NCI-H460 (cell line): Measurements from ENCODE around the gene CDH13. TPM values are rescaled to one million over a fixed set of nuclear protein-coding genes. Genes with fewer than 3 reads are reported as not detected.

ENCODE experiments used
- DNase-seq: peaks from one replicate; pipeline ENCODE4 v3.0.0-alpha.2; 2016; ENCODE audit warnings: low read depth; ENCODE audit errors: extremely low read depth
- total RNA-seq: library from RNA; depleted of rRNA; stranded (reverse); fragments of >200 nt; shearing (Covaris generic); gene quantifications from 2 replicates; pipeline ENCODE4 v1.2.3, GENCODE V29; 2014

The CDH13 gene
- total RNA-seq, 1 experiment from 2014 or later, result 123 TPM

GRCh38 chr16:83075956-83076355 lies 449.2 kb downstream of the CDH13 start:
- DNase-seq, result no peak

GRCh38 chr16:83083361-83083760 lies 456.6 kb downstream of the CDH13 start:
- no peak for DNase-seq

- no peak for DNase-seq
These were observed 458.9 kb downstream of the CDH13 start for GRCh38 chr16:83085660-83086059.

GRCh38 chr16:83095941-83096692 lies 469.3 kb downstream of the CDH13 start:
- no peak for DNase-seq

- no peak for DNase-seq
These were observed 471.8 kb downstream of the CDH13 start for GRCh38 chr16:83098536-83098935.

DNA sequence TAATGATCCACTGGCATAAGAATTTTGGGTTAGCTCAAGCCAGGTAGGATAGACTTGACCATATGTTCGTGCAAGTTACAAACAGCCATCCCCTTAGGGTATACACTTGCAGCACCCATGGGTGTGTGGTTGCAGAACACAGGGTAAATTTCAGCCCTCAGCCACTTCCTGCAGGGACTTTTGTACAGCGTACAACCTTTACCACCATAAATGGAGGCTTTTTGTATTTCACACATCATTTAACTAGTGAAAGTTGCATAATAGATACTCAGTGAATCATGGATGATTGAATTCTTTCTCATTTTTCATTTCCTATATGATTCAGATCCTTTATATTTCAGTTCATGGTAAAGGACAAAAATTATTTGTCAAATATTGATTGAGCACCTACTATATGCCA lies 473.9 kb downstream of the CDH13 start:
- DNase-seq, result no peak

GRCh38 chr16:83102336-83102735 lies 475.6 kb downstream of the CDH13 start:
- DNase-seq, result no peak

DNA sequence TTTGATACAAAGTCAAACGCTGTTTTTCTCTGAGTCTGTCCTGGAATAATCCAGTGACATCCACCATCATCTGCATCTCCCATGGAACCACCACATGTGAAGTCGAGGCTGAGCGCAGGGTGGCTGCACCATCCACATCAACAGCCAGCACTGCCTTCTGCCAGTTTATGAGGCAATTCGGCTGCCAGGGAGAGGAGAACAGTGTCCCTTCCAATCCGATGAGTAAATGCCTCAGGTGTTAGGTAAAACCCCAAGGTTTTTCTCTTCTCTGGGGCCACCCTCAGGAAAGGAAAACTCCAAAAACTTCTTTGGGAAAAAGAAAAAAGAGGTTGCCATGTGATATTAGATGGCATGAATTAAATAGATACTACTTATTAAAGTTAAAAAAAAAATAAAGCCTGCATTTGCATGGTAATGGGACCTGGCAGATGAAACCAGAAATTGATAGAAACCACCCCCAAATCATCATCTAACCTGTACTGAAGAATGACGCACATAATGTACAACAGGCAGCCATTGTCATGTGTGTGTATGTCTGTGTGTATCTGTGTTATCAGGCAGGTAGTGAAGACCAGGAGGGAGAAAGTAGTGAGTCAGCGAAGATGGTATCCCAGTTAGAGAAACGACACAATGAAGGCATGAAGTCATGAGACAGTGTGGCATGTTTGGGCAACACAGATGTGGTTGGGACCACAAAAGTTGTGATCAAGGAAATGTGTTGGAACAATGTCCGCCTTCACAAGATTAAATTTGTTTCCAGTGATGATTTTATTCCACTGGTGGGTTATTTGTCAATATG lies 478.7 kb downstream of the CDH13 start:
- DNase-seq, result no peak

GRCh38 chr16:83109490-83110125 lies 482.8 kb downstream of the CDH13 start:
- no peak for DNase-seq

- DNase-seq, result no peak
These were observed 483.5 kb downstream of the CDH13 start for GRCh38 chr16:83110269-83110668.

DNA sequence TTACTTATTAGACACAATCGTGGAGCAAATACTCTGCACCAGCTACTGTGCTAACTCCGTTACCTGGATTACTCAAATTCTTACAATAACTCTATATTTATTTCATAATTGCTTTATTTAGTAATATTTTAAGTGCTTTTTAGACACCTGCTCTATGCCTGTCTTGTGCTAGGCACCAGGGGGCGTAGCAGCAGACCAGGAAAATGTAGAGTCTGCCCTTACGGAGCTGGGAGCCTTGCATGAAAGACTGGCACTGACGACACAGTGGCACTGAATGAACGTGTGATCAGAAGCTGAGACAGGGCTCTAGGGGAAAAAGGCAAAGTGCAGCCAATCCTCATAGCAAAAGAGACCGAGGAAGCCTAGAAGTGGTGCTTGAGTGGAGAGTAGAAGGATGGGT lies 486.5 kb downstream of the CDH13 start:
- no peak for DNase-seq

DNA sequence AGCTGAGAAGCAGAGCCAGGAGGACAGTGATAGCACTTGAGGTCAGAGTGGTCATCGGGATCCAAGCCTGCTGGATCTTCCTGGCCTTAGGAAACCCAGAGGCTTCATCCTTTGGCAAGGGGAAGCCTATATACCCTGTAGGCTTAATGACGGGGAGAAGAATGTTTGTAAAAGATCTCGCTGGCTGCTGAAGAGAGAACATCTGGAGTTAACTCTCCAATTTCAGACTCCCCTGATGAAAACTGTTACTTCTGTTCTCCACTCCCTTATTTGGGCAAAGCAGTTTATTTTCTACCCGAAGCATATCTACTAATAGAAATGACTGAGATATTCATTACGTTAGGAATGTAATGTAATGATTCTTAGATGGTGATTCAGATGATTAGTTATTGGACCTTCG lies 487.0 kb downstream of the CDH13 start:
- no peak for DNase-seq

GRCh38 chr16:83115491-83116232 lies 488.9 kb downstream of the CDH13 start:
- DNase-seq, result no peak

GRCh38 chr16:83116274-83116892 lies 489.6 kb downstream of the CDH13 start:
- DNase-seq, result no peak

- no peak for DNase-seq
These were observed 491.0 kb downstream of the CDH13 start for GRCh38 chr16:83117810-83118209.

- DNase-seq, result no peak
These were observed 491.6 kb downstream of the CDH13 start for GRCh38 chr16:83118365-83118764.

GRCh38 chr16:83125999-83126568 lies 499.3 kb downstream of the CDH13 start:
- DNase-seq, result no peak

DNA sequence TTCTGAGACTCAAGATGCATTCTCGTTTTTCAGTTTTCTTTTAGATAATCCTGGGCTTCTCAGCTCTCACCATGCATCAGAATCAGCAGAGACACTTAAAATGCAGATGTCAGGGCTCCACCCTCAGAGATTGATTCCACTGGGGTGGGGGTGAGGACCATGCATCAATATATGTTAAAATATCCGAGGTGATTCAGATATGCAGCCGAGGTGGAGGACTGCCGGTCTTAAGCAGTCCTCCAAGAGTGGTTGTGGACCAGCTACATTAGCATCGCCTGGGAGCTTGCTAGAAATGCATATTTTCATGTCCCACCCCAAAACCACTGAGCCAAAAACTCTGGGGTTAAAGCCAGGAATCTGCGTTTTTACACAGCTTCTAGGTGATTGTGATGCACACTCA lies 501.3 kb downstream of the CDH13 start:
- no peak for DNase-seq

DNA sequence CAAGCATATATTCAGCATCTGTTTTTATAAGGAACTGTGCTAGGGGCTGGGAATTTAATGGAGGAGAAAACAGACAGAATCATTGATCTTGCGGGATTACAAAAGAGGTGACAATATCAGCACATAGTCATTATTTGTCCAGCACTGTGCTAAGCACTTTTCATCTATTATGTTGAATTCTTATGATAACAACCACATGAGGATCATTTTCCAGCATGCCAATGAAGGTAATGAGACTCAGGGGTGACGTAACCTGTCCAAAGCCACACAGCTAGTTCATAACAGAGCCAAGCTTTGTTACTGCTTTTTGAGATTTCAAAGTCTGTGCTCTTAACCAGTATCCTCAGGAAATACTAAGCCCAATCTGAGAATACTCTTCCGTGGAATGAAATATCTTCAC lies 503.3 kb downstream of the CDH13 start:
- DNase-seq, result no peak

DNA sequence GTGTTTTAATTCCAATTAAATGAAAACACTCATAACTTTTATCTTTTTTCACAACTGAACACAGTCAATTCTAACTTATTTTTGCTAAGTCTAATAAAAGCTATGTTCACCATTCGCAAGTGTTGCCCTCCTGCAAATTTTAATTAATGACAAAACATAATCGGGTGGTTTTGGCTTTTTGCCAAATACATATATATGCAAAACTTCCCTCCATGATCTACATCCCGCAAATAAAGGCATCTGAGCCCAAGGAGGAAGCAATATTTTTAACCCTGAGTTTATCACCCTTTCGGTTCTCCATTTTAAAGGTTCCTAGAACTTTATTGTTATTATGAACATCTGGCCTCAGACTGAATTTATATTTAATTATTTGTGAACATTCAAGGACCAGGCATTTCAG lies 507.9 kb downstream of the CDH13 start:
- DNase-seq, result no peak
